Activated T-cell treated with anti-CD3 and anti-CD28 coated beads, Interleukin-2, amount 50 U/mL, for 1 hour (primary cell): Measurements from ENCODE around the gene CRAT.

Experiments
- DNase-seq: peaks from one replicate; pipeline ENCODE4 v3.0.0-alpha.2; 2020

The CRAT gene

DNA sequence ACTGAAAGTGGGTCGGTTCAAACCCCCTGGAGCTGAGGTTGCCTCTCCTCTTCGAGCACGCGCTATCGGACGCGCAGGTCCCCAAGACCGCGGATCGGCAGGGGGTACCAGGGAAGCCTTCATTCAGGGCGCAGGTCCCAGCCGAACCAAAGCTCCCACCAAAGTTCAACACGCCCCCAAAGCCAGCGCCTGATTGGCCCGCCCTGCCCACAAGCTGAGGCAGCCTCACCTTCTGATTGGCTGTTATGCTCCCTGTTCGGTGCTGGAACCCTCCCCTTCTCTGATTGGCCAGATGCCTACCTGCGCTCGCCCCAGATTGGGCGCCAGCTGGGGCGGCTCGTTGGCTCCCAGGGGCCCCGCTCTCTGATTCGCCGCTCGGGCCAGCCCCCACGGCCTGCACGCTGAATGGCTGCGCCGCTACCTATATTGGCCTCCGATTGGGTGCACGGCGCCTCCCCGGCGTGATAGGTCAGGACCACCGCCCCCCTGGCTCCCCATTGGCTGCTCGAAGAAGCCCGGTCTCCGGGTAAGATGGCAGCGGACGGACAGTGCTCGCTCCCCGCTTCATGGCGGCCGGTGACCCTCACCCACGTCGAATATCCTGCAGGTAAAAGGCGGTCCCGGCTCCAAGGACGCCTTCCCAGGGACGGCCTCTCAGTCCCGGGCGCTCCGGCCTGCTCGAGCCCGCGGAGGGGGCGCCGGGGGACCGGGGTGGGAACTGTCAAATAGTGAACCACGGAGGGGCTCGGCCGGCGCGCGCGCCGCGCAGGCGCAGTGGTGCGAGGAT lies 29.8 kb downstream of the CRAT start, which contains the start of gene DOLPP1:
Gene DOLPP1, plus strand, starts transcription at position 511 of the 787 bp plus-strand sequence. Its CDS starts 21 bp downstream, at position 532.
- peak; percentile 97 for DNase-seq

DNA sequence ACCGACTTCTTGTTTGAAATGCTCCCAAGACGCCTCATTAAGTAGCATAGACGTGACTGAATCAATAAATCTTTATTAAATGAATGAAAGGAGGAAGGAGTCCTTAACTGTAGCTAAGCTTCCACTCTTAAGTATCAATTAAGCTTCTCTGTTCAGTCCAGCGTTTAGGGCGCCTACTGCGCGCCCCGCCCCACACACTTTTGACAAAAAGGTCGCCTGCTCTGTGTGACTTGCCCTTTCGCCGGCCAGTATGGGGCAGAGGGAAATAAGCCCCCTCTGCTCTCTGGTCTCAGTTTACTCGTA lies 30.3 kb downstream of the CRAT start:
- no peak for DNase-seq

DNA sequence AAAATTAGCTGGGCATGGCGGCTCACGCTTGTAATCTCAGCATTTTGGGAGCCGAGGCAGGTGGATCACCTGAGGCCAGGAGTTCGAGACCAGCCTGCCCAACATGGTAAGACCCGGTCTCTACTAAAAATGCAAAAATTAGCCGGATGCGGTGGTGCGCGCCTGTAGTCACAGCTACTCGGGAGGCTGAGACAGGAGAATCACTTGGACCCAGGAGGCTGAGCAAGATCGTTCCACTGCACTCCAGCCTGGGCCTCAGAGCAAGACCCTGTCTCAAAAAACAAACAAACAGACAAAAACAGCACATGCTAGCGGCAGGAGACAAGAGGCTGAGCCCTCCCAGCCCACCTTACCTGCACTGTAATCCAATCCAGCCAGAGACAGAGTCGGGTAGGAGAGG lies 30.8 kb downstream of the CRAT start:
- no peak for DNase-seq

DNA sequence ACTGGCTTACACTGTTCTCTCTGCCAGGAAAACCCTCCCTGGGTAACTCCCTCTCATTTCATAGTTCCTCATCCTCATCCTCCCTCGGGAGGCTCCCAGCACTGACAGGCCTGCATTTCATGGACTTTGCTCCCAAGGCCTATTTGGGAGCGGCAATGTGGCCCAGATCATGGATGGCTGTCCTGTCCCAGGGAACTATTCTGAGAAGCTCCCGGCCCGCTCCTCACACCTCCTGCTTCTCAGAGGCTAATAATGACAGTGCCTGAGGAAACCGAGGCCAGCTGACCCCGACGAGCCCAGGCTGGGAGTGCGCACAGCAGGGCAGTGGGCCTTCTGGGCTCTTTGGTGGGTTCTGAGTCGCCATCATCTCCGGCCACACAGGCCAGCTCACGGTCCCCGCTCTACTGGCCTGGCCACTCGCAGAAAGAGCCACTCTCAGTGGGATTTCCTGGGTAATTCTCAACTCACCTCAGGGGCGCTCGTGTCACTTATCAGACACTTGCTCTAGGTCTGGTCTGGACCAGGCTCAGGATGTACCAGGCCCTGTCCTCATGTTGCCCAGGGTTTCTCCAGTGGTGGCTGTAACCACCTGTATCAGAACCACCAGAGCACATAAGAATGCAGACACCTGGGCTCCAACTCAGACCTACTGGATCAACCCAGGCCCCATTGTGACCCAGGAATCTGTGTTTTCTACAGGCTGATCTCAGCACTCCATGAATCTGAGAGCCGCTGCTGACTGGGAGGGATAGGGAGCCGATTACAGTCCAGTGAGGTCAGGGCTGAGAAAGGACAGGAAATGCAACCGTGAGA lies 31.7 kb downstream of the CRAT start:
- no peak for DNase-seq

DNA sequence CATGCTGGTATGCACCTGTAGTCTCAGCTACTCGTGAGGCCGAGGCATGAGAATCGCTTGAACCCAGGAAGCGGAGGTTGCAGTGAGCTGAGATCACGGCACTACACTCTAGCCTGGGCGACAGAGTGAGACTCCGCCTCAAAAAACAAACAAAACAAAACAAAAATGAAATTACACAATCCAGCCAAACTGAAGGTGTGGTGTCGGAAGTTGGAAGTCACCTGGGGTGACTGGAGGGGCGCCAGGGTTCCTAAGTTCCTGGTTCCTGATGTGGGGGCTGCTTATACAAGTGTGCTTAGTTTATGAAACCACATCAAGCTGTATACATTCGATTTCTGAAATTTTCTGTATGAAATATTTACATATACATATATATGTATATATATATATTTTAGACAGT lies 33.4 kb downstream of the CRAT start:
- no peak for DNase-seq

DNA sequence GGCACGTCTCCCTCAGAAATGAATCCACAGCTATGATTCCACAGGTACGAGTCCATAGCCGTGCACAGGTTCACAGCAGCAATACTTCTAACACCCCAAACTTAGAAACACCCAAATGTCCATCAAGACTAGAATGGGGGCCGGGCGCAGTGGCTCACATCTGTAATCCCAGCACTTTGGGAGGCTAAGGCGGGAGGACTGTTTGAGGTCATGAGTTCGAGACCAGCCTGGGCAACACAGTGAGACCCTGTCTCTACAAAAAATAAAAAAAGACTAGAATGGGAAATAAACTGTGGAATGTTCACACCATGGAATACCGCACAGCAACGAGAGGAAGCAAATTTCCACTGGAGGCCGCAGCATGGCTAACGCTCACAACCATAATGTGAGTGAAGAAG lies 34.0 kb downstream of the CRAT start:
- DNase-seq, result no peak

DNA sequence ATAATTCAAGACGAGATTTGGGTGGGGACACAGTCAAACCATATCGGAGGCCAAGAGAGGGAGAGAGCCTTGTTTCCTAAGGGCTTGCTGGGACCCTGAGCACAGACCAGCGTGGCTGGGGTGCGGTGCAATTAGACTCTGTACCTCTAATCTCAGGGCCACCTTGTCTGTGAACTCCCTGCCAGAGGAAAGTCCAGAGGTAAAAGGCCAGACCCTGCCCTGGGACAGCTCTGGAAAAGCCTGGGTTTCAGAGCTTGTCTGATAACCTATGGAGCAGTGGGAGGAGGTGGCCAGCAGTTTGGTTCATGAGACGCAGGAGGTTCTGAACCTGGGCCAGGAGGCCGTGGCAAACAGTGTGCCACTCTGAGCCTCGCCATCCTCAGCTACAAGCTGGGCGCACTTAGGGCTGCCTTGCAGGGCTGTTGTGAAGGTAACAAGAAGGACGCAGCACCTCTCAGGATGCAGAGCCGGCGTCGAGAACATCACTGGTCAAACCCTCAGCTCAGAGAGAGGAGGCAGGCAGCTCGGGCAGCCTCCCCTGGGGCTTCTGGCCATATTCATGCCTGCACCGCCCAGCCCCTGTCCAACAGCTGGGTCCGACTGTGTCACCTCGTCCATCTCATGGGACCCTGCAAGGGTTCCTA lies 34.5 kb downstream of the CRAT start:
- DNase-seq, result no peak

DNA sequence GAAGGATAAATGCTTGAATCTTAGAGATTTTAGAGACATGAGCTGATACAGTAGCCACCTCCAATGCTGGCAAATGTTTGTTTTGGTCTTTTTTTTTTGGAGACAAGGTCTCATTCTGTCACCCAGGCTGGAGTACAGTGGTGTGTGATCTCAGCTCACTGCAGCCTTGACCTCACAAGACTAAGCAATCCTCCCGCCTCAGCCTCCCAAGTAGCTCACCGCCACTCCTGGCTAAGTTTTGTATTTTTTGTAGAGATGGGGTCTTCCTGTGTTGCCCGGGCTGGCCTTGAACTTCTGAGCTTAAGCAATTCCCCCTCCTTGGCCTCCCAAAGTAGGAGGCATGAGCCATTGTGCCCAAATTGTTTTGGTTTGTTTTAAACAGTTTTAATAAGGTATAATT lies 36.5 kb downstream of the CRAT start:
- DNase-seq, result no peak

DNA sequence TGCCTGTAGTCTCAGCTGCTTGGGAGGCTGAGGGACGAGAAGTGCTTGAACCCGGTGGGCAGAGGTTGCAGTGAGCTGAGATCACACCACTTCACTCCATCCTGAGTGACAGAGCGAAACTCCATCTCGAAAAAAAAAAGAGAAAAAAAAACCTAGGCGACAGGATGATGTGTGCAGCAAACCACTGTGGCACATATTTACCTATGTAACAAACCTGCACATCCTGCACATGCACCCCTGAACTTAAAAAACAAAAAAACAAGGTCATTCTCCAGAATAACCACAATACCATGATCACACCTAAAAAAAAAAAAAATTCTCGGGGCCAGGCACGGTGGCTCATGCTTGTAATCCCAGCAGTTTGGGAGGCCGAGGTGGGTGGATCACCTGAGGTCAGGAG lies 37.2 kb downstream of the CRAT start:
- DNase-seq, result no peak

DNA sequence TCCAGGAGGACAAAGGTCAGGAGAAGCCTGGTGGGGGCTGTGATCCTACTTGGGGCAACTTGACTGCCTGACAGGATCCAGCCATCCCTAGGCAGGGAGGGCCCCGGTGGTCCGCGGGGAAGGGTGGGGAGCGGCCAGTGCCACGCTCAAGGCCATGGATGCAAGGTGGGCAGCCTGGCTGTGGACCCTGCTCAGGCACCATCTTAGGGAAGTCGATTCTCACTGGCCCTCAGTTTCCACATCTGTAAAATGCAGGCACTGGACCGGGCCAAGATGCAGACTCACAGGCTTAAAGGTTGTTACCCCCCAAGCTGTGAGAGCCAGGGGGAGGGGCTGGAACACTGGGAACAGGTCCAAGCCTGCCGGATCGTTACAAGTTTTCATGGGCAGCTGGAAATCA lies 38.4 kb downstream of the CRAT start:
- DNase-seq, result no peak

DNA sequence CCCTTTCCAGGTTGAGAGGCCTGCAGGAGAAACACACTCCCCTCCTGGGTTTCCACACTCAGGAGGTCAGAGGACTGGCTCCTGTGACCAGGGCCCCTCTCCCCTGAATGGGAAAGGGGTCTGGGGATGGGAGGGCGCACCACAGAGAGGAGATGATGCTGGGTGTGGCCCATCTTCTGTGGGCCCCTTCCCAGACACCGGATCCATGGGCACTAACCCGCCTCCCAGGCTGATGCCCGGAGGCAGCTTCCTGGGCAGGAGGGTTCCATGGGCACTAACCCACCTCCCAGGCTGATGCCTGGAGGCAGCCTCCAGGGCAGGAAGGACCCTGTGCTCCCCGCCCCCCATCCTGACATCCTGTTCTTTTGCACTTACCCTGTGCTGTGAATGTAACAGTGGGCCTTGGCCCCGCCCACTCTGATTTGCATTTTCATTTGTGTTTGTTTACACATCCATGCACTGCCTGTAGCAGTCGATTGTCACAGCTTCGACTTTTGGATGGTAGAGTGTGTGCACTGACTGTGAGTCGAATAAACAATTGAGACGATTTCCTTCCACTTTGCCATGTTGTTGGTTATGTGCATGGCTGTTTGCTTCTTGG lies 39.0 kb downstream of the CRAT start:
- no peak for DNase-seq

DNA sequence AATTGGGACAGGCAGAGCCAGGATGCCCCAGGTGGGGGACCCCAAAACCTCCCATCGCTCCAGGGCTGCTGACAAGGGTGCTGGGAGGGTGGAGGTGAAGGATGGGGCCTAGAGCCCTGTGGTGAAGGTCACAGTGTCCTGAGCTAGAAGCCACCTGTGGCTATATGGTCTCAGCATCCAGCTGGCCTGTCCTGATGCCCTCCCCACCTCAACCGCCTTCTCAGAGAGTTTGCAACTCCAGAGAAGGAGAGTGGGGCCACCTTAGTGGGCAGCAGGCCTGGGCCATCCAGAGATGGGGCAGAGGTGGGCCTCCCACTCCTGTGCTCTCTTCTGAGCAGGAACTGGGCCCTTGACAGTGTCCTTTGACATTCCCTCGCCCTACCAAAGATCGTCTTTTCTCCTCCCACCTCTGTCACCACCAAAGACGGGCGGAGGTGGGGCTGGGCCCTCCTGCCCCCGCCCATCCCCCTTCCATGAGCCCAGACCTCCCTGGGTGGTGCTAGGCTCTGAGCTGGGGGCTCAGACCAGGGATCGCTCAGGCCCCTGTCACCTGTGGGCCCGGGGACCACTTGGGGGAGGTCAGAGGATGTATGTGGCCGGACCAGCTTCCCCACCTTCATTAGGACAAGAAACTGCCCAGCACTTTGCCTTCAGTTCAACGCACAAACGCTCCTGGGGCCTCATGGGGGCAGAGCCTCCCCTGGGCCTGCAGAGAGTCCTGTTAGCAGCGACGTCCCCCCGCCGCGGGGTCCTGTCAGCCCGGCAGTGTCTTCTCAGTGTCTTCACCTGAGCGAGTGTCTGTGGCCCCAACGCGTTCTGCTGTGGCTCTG lies 39.7 kb downstream of the CRAT start:
- no peak for DNase-seq

DNA sequence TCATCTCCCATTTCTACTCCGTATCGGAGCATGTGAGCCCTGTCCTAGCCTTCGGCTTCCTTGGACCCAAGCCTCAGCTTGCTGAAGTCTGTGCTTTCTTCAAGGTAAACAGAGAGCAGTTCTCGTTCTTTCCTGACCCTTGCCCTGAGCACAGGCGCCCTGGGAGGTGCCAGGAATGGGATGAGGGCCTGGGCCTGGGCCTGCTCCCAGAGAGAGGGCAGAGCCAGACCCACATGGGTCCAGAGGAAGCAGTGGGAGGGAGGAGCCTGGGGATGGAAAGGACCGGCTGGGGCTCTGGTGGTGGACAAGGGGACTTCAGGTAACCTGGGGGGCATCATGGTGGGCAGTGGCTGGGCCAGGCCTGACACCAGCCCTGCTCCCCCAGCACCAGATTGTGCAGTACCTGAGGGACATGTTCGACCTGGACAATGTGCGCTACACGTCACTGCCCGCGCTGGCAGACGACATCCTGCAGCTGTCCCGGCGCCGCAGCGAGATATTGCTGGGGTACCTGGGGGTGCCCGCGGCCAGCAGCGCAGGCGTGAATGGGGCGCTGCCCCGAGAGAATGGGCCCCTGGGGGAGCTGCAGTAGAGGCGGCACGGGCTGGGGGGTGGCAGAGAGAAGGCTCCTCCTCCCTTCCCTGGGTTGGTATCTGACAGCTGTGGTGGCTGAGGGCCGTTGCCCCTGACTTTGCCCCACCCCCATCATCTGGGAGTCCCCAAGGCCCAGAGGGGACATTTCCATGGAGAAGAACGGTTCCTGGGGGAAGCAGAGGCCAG lies 40.5 kb downstream of the CRAT start:
- DNase-seq, result no peak

DNA sequence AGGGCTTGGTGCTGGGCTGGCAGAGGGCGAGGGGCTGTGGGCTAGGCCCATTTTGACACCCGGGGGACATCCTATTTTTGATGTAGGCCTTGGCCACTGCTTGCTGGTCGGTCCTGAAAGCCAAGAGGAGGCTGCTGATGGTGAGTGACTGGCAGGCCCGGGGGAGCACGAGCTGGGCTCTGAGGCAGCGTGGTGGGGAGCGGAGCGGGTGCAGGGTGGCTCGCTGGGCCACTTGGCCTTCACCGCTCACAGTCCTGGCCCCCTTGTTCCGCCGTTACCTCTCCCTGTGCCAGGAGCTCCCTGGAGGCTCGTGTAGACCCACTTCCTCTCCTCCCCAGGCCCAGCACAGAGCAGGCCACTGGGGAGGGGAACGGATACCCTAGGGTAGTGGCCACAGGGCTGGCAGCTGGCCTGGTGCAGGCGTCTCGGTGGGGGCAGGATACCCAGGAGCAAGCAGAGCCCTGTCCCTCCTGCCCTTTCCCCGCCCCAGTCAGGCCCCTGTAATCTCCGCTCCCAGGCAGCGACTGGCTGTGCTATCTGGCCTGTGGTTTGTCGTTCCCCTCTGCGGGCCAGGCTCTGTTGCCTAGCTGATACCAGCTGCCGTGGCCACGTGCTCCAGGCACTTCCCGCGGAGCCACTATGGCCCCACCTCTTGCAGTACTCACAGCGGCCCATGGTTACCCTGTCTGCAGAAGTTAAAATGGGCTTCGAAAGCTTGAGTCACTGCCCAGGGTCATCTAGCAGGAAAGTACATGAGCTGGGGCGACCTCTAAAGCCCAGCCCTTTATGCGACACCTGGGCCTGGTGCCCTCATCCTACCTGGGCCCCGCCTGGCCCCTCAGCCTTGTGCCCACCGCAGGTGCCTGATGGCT lies 41.4 kb downstream of the CRAT start:
- DNase-seq, result peak; percentile 59

DNA sequence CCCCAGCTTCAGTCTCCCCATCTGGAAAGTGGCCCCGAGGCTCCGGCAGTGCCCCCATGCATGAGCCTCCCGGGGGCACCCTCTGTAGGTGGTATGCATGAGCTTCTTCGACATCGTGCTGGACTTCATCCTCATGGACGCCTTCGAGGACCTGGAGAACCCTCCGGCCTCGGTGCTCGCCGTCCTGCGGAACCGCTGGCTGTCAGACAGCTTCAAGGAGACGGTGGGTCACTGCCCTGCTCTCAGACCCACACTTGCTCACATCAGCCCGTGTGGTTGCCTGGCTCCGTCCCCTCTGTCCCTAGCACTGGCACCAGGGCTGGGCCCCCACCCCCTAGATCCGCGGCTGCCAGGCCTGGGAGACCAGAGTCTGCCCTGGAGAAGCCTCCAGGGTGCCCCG lies 42.5 kb downstream of the CRAT start:
- no peak for DNase-seq

DNA sequence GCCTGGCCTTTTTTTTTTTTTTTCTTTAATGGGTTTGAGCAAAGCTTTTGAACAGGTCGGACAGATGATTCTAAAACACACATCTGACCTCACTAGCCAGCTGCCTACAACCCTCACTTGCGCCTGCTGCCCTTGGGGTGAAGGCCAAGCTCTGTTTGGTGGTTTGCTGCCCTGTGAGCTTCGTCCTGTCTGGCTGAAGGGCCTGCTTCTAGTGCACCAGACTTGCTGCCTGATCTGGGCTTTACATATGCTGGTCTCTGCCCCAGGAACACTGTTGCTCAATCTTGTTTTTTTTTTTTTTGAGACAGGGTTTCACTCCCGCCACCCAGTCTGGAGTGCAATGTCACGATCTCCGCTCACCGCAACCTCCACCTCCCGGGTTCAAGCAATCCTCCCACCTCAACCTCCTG lies 46.1 kb downstream of the CRAT start:
- DNase-seq, result no peak

DNA sequence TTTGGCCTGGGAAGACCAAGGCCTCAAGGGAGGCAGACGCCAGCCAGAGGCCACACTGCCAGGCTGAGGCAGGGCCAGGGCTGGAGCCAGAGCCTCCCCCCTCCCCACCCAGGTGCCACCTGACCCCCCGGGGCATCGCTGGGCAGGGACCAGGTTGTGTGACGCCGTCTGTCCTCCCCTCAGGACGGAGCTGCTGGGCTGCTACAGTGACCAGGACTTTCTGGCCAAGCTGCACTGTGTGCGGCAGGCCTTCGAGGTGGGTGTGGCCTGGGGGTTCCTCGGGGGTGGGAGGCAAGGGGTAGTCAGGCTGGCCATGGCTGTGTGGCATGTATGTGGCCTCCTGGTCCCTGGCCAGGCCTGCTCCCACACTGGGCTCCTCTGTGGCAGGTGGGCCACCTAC lies 47.5 kb downstream of the CRAT start:
- DNase-seq, result no peak

DNA sequence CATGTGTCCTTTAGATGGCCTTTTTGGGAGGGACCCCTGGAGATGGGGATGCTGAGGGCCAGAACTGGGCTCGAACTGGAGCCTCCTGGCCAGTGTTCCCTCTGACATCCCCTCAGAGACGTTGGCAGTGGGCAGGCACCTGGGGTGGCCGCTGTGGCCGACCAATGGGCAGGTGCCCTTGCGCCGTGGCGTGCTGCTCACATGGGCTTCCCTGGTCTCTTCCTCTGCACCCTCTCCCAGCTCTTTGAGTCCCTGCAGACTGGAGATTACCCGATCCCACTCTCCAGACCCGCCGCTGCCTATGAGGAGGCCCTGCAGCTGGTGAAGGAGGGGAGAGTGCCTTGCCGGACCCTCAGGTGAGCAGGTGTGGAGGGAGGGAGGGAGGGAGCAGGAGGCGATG lies 49.6 kb downstream of the CRAT start:
- DNase-seq, result no peak

DNA sequence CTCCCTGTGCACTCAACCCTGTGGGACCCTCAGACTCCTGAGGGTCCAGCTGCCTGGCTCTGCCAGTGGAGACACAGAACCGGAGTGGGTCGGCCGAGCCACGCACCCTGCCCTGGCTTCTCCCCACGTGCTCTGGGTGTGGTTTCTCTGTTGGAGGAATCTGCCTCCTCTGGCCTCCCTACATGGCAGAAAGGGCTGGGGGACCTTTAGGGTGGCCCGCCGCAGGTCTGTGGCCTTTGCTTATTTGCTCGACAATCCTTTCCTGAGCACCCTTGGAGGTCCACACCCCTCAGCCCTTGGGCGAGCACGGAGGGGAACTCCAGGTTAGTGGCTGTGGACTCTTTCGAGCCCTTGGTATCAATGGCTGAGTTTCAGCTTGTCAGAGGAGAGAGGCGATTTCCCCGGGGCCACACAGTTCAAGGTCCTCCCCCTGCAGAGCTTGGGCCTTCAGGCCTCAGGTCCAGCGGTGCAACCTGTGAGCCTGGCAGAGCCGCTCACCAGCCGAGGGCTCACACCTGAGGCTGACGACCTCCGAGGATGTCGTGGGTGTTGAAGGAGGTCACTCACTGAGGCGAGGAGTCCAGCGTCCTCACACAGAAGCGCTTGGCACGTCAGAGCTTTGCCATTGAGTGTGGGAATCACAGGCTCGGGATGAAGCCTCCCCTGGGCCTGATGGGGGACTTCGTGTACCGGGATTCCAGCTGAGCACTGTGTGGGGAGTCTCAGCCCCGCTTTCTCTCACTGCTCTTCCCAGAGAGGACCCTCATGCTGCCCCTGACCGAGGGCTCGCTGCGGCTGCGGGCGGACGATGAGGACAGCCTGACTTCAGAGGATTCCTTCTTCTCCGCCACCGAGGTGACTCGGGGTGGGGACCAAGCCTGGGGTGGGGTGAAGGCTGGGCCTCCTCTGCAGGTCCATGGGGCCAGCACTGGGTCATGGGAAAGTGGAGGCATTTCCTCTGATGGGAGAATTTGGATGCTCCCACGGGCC lies 50.5 kb downstream of the CRAT start:
- no peak for DNase-seq
